Measurements from ENCODE around the gene TMEM135.

The TMEM135 gene

DNA sequence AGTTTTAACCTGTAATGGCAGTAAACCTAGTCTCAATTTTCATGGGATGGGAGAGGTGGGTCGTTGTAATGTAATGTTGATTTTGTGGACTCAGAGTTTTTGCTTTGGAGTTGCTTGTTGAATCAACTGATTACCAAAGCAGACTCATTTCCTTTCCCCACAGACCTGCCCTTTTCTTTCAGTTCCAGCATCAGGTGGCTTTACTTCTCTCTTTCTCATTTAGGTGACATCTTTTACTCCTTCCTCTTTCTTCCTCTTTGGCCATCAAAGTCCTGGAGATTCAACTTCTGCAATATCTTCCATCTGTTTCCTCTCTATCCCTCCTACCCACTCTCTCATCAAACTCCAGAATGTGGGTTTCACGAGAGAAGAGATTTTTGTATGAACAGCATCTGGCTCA lies 313.9 kb downstream of the TMEM135 start:
- Mint-ChIP-seq H3K9me3 (ENCODE audit: low read depth) (no peaks in the 10 kb centered on the region), H3K36me3 (no peaks in the 10 kb centered on the region), H3K4me3 (no peak overlapping the region), H3K27me3 (peaks cover 11% of the 10 kb centered on the region), H3K27ac (no peak overlapping the region), H3K4me1 (ENCODE audit: low read depth) (peaks cover 8% of the 10 kb centered on the region)

DNA sequence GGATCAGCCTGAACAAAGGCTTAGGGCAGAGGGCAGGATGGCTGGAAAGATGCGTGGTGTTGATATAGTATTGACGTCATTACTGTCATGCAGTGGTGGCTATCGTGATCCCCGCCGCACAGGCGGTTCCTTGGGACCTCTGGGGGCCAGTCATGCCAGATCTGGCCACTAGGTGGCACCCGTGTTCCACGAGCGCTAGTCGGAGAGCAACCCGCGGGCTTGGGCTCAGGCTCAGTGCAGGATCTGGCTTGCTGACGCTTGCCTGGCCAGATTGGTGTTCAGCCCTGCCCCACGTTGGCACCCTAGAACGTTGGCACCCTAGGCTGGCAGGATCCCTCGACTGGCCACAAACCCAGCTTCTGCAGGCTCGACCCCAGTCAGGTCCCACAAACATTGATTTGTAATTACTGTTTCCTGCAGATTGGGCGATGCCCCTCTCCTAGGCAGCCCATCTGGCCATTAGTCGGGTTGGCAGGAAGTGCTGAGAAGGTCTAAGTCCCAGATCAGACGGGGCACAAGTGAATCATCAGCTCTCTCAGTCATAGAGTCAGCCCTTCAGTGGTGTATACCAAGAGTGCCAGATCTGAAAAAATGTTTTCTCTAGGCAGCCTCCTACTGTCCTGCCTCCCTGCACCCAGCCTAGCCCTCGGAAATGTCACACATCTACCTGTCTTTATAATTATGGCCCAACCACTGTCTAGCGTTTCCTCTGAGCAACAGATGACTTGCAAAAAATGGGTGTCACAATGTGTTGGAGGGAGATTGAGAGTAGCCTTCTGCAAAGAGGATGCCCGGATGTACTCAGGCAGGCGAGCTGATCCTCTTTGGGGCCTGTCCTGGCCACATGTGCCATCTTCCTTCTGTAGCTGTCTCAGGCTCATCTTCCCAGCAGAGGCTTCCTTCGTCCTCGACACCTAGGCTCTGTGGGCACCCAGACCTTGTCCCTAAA lies 315.3 kb downstream of the TMEM135 start:
- Mint-ChIP-seq H3K27ac (no peak overlapping the region), H3K36me3 (no peaks in the 10 kb centered on the region), H3K27me3 (peaks cover 11% of the 10 kb centered on the region), H3K9me3 (ENCODE audit: low read depth) (no peaks in the 10 kb centered on the region), H3K4me1 (ENCODE audit: low read depth) (peaks cover 8% of the 10 kb centered on the region), H3K4me3 (peak overlapping the region; percentile 38)

DNA sequence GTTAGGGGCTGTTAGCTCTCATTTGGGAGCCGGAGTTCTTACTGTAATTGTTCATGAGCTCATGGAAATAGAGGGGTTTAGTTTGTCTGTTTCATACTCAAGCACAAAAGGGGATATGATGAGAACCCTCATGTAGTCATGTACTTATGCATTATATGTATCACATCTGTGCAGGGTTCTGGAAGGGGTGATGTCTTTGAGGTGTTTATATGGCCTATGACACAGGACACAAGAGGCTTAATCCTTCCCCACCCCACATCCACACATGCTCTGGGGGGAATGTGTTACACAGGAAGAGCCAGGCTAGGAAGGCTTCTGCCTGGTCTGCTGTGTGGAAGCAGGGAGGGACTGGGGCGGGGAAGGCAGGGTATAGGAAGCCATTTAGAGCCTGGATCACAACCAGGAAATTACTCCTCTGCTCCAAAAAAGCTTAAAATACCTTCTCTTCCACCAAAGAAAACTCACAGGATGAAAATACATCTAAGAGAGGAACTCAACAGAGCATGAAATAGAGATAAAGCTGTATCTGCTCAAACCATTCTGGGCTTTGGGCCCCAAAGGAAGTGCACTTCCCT lies 316.1 kb downstream of the TMEM135 start:
- no peaks in the 10 kb centered on the region for H3K36me3 Mint-ChIP-seq
- H3K4me1 Mint-ChIP-seq (ENCODE audit: low read depth), result peaks cover 8% of the 10 kb centered on the region
- no peaks in the 10 kb centered on the region for H3K9me3 Mint-ChIP-seq (ENCODE audit: low read depth)
- peaks cover 11% of the 10 kb centered on the region for H3K27me3 Mint-ChIP-seq
- no peak overlapping the region for H3K4me3 Mint-ChIP-seq
- no peak overlapping the region for H3K27ac Mint-ChIP-seq

DNA sequence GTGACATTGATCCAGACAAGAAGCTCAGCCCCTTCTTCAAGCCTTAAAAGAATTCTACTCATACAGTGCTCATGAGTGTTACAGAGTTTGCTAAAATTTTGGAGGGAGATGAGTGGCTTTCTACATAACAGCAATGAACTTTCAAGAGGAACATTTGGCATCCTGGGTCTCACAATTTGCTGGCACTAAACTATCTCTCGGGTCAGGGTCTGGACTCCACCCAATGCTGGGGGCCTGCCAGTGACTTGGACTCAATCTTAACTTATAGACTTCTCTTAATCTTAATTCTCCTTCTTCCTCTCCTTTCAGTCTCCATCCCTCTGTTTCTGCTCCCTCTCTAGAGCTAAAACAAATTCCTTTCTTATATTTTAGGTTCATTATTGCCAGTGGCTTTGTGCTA lies 317.9 kb downstream of the TMEM135 start:
- H3K27ac Mint-ChIP-seq, result no peak overlapping the region
- H3K36me3 Mint-ChIP-seq, result no peaks in the 10 kb centered on the region
- H3K27me3 Mint-ChIP-seq, result peaks cover 10% of the 10 kb centered on the region
- no peaks in the 10 kb centered on the region for H3K9me3 Mint-ChIP-seq (ENCODE audit: low read depth)
- H3K4me1 Mint-ChIP-seq (ENCODE audit: low read depth), result peaks cover 8% of the 10 kb centered on the region
- no peak overlapping the region for H3K4me3 Mint-ChIP-seq

DNA sequence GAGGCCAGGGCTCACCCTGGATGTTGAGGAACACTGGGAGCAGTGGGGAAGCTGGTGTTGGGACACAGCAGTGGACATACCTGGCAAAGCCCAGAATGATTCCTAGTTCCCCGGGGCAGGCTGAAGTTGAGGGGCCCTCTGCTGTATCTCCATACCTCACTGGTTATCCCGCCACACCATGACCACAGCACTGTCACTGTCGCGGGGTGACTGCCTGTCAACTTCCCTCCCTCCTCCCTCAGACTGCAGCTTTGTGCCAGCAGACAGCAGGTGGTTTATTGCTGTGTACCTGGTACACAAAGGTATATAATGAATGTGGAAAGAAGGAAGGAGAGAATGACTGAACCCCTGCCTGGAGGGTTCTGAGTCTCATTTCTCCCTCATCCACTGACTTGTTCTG lies 318.7 kb downstream of the TMEM135 start:
- Mint-ChIP-seq H3K9me3 (ENCODE audit: low read depth) (no peaks in the 10 kb centered on the region), H3K4me1 (ENCODE audit: low read depth) (peaks cover 8% of the 10 kb centered on the region), H3K27me3 (peaks cover 9% of the 10 kb centered on the region), H3K36me3 (no peaks in the 10 kb centered on the region), H3K27ac (no peak overlapping the region), H3K4me3 (no peak overlapping the region)

DNA sequence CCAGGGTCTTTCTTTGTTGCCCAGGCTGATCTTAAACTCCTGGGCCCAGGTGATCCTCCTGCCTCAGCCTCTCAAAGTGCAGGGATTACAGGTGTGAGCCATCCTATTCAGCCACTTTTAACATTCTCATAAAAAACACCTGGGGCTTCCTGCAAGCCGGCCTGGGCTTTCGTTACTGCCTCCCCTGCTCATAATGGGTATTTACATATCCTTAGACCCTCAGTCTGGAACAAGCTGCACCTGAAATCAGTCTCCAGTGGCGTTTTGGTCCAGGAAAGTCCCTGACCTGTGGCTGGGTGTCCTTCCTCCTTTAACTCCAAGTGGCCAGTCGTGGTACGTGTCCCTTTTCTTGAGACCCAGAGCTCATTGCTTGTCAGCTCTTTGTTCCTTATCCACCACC lies 320.7 kb downstream of the TMEM135 start:
- H3K36me3 Mint-ChIP-seq, result no peaks in the 10 kb centered on the region
- no peaks in the 10 kb centered on the region for H3K27me3 Mint-ChIP-seq
- no peak overlapping the region for H3K27ac Mint-ChIP-seq
- no peak overlapping the region for H3K4me3 Mint-ChIP-seq
- no peaks in the 10 kb centered on the region for H3K4me1 Mint-ChIP-seq (ENCODE audit: low read depth)
- H3K9me3 Mint-ChIP-seq (ENCODE audit: low read depth), result no peaks in the 10 kb centered on the region

DNA sequence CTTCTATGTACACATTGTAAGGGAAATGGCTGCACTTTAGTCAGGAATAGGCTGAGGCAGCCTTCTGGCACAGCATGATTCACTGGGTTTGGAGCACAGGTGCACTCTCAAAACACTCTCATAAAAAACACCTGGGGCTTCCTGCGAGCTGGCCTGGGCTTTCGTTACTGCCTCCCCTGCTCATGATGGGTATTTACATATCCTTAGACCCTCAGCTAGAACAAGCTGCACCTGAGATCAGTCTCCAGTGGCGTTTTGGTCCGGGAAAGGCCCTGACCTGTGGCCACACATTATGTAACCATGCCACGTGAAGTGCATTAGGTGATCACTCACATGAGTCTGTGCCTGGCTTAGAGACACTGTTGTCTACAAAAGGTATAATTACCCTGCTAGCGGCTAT lies 321.7 kb downstream of the TMEM135 start:
- Mint-ChIP-seq H3K36me3 (no peaks in the 10 kb centered on the region), H3K4me1 (ENCODE audit: low read depth) (no peaks in the 10 kb centered on the region), H3K27ac (no peak overlapping the region), H3K27me3 (no peaks in the 10 kb centered on the region), H3K9me3 (ENCODE audit: low read depth) (no peaks in the 10 kb centered on the region), H3K4me3 (no peak overlapping the region)

DNA sequence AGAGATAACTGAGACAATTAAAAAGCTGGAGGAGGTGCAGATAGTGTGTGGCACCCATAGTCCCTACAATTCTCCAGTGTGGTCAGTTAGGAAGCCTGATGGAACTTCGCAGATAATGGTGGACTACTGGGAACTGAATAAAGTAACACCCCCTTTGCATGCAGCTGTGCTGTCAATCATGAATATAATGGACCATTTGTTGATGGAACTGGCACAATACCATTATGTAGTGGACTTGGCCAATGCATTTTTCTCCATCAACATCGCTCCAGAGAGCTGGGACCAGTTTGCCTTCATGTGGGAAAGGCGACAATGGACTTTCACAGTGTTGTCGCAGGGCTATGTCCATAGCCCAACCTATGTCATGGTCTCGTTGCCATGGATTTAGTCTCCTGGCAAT lies 324.2 kb downstream of the TMEM135 start:
- H3K36me3 Mint-ChIP-seq, result no peaks in the 10 kb centered on the region
- no peaks in the 10 kb centered on the region for H3K4me1 Mint-ChIP-seq (ENCODE audit: low read depth)
- no peak overlapping the region for H3K4me3 Mint-ChIP-seq
- no peaks in the 10 kb centered on the region for H3K27me3 Mint-ChIP-seq
- H3K9me3 Mint-ChIP-seq (ENCODE audit: low read depth), result no peaks in the 10 kb centered on the region
- H3K27ac Mint-ChIP-seq, result no peak overlapping the region

DNA sequence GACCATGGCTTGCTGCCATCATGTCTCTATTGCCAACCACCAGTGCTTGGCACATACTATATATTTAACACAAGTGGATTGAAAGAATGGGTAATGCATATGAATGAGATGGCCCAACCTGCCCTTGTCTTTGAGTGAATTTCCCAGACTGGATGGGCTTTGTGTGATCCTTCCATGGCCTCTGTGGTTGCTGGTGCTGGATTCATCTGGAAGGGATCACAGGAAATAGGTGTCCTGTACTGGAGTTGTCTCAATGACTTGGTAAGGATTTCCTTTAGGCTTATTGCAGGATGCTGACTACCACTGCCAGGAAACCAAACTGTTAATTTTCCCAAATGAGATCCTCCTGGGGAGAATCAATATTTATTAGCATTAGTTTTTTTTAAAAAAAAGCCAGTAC lies 328.6 kb downstream of the TMEM135 start:
- Mint-ChIP-seq H3K36me3 (no peaks in the 10 kb centered on the region), H3K4me3 (no peak overlapping the region), H3K27me3 (peaks cover 8% of the 10 kb centered on the region), H3K9me3 (ENCODE audit: low read depth) (no peaks in the 10 kb centered on the region), H3K4me1 (ENCODE audit: low read depth) (no peaks in the 10 kb centered on the region), H3K27ac (no peak overlapping the region)

DNA sequence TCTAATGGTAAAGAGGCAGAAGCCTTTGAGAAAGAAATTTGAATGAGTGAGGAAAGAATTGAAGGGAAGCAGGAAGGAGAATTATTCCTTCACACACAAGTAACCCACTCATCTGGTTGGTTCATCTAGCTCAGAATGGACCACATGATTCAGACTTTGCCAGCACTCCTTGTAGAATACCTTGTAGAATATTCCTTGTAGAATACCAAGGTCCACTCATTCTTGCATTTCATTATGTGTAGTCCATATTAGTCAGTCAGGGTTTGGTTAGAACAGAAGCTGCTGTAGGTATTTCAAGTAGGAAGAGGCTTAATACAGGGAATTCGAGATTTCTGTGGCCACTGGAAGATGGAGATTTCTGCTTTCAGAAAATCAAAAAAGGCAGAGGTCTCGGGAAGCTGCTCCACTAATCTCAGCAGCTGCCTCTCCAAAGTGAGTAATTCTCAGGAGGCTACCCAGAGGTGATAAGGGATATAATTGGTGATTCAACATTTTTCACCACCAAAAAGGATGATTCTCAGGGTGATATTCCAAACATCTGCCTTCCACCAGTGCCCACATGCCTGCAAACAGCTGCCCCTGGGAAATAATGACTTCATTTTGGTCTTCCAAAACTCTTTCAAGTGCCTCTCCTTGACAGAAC lies 329.1 kb downstream of the TMEM135 start:
- H3K27ac Mint-ChIP-seq, result no peak overlapping the region
- H3K4me1 Mint-ChIP-seq (ENCODE audit: low read depth), result no peaks in the 10 kb centered on the region
- no peaks in the 10 kb centered on the region for H3K9me3 Mint-ChIP-seq (ENCODE audit: low read depth)
- peaks cover 8% of the 10 kb centered on the region for H3K27me3 Mint-ChIP-seq
- H3K4me3 Mint-ChIP-seq, result no peak overlapping the region
- H3K36me3 Mint-ChIP-seq, result no peaks in the 10 kb centered on the region

DNA sequence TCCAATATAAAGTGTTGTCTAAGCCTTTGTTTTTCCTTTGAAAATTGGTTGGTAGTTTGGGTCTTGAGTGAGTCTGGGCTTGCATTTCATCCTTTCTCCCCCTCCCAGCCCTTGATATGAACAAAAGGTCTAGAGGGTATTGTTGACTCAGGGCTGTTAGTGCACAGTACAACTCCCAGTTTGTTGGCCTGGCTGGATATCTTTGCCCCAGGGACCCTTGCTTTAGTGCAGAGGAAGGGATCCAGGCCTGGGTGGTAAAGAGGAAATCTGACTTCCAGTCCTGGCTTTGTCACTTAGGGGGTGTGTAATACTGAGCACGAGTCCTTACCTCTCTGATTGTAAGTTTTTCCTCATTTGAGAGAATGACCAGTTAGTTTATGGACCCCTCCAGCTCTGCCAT lies 330.4 kb downstream of the TMEM135 start:
- H3K27me3 Mint-ChIP-seq, result peaks cover 8% of the 10 kb centered on the region
- H3K4me3 Mint-ChIP-seq, result no peak overlapping the region
- H3K9me3 Mint-ChIP-seq (ENCODE audit: low read depth), result no peaks in the 10 kb centered on the region
- H3K27ac Mint-ChIP-seq, result no peak overlapping the region
- H3K36me3 Mint-ChIP-seq, result no peaks in the 10 kb centered on the region
- H3K4me1 Mint-ChIP-seq (ENCODE audit: low read depth), result no peaks in the 10 kb centered on the region

DNA sequence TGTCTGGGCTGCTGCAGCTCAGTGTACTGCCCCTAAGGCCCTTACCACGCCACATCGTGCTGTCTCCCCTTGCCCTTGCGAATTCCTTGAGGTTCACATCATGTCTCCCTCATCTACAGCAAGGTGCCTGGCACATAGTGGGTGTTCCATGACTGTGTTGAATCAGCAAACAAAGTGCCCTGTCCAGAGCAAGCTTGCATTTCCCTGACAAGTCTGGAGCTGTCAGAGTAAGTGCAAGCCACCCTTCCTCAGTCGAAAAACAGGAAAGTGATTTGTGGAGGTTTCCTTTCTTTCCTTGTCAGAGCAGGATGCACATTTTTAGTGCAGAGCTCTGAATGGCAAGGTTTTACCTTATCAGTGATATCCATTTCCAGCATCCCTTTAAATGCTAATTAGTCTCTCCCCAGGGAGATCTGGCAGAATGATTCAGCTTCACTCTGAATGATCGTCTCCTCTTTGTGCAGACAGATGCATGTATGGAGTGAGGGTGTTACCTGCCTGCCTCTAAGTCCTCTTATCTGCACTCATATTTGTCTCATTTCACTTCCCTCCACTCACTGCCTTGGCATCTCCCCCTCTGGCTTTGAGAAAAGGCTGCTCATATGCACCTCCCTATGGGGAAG lies 331.2 kb downstream of the TMEM135 start:
- no peaks in the 10 kb centered on the region for H3K4me1 Mint-ChIP-seq (ENCODE audit: low read depth)
- no peaks in the 10 kb centered on the region for H3K36me3 Mint-ChIP-seq
- H3K9me3 Mint-ChIP-seq (ENCODE audit: low read depth), result no peaks in the 10 kb centered on the region
- no peak overlapping the region for H3K4me3 Mint-ChIP-seq
- no peak overlapping the region for H3K27ac Mint-ChIP-seq
- H3K27me3 Mint-ChIP-seq, result peaks cover 8% of the 10 kb centered on the region

DNA sequence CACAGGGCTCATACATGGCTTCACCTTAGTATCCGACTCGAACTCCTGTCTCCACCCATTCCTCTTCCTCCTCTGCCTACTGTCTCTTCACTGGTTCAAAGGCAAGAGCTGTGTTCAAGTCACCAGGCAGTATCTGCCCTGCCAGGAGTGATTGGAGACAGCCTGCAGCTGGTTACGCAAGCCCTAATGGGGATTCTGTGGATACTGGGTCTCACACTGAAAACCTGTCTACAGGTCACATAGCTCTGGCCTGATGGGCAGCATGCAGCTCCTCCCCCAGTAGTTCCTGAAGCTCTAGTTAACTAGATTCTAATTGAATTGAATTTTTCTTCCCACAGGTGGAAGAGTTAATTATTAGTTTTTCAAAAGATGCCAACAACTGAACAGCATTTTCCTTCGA lies 332.2 kb downstream of the TMEM135 start:
- Mint-ChIP-seq H3K4me1 (ENCODE audit: low read depth) (no peaks in the 10 kb centered on the region), H3K36me3 (no peaks in the 10 kb centered on the region), H3K27me3 (peaks cover 8% of the 10 kb centered on the region), H3K9me3 (ENCODE audit: low read depth) (no peaks in the 10 kb centered on the region), H3K27ac (no peak overlapping the region), H3K4me3 (no peak overlapping the region)

DNA sequence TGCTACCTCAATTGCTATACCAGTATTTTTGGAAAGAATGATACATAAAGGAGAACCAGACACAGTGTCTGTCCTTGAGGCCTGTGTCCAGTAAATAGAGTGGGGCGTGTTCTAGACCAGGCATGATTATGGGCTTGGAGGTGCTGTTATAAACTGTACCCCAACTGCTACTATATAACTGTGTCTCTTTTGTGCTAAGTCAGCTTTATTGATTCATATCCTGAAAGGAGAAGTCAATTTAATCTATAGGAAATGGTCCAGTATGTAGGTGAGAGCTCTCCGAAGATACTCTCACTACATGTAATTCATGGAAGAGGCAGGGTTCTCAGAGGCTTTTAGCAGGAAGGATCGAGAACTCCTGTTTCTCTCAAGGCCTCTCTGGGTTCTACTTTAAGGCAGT lies 334.3 kb downstream of the TMEM135 start:
- Mint-ChIP-seq H3K4me1 (ENCODE audit: low read depth) (no peaks in the 10 kb centered on the region), H3K27me3 (peaks cover 9% of the 10 kb centered on the region), H3K9me3 (ENCODE audit: low read depth) (no peaks in the 10 kb centered on the region), H3K36me3 (no peaks in the 10 kb centered on the region), H3K27ac (no peak overlapping the region), H3K4me3 (no peak overlapping the region)

All from activated naive CD8-positive, alpha-beta T cell (primary cell).